Peyer's patch (tissue), 4 donors: ENCODE measurements around the gene OBP2B.

Experiments
- CTCF ChIP-seq, 6 experiments: fragments of 450-650 bp in 4 of 6; fragments of 200-600 bp in 2 of 6; sonication (generic) in 1 of 6; IDR thresholded peaks; one replicate each; pipeline ENCODE4 v1.5.1; 2017 to 2019; ENCODE audit warnings: antibody characterized with exemption in 6 of 6, mild to moderate bottlenecking in 3 of 6, moderate library complexity in 1 of 6
- POLR2A ChIP-seq, 2 donors: fragments of 450-650 bp; IDR thresholded peaks; one replicate each; pipeline ENCODE4 v1.5.1; 2017; ENCODE audit warnings: antibody characterized with exemption in 2 of 2, mild to moderate bottlenecking in 2 of 2, moderate library complexity in 2 of 2

GRCh38 chr9:133165452-133165730, 43.7 kb downstream of the OBP2B start:
- TF ChIP-seq CTCF (IDR thresholded peaks at IDR 0.05) (no peak), POLR2A (IDR thresholded peaks at IDR 0.05) (no peak)
